HEK293 (cell line): ENCODE measurements around the gene CISH.

Experiments
- CTCF ChIA-PET: fragments of 350-600 bp; formaldehyde crosslinking; extraction: SDS; loops from one replicate; lab custom pipeline; 2021; ENCODE audit warnings: antibody characterized with exemption; lab: Yijun Ruan, JAX
- POLR2A ChIA-PET: fragments of 300-600 bp; formaldehyde crosslinking; extraction: SDS; loops from one replicate; lab custom pipeline; 2020; ENCODE audit warnings: antibody characterized with exemption, inconsistent platforms; lab: Yijun Ruan, JAX
- H3K27ac ChIP-seq: fragments of 200-500 bp; sonication (Bioruptor generic); 2 replicates; pipeline ENCODE4 v1.5.1; 2014; ENCODE audit warnings: low read depth, low read length, control low read depth, inconsistent platforms; ENCODE audit errors: extremely low read depth
- H3K36me3 ChIP-seq, 2 experiments: fragments of 200-500 bp in 1 of 2; sonication (Bioruptor generic) in 1 of 2; 1 replicate in 1 of 2; 2 replicates in 1 of 2; pipeline ENCODE4 v1.5.1; 2014 to 2017; ENCODE audit warnings: inconsistent platforms in 2 of 2, low read length in 2 of 2; ENCODE audit not compliant: control insufficient read depth in 2 of 2, insufficient read depth in 1 of 2
- H3K4me1 ChIP-seq: fragments of 200-500 bp; sonication (Bioruptor generic); 2 replicates; pipeline ENCODE4 v1.5.1; 2014; ENCODE audit warnings: mild to moderate bottlenecking, low read length, inconsistent platforms; ENCODE audit not compliant: control insufficient read depth, insufficient read depth
- H3K4me3 ChIP-seq: 2 replicates; pipeline ENCODE4 v1.5.1; 2011; ENCODE audit warnings: low read depth, mild to moderate bottlenecking, control low read depth, low read length, moderate library complexity
- H3K9me3 ChIP-seq: fragments of 200-500 bp; sonication (Bioruptor generic); 2 replicates; pipeline ENCODE4 v1.5.1; 2014; ENCODE audit warnings: low read depth, low read length, inconsistent platforms; ENCODE audit not compliant: control insufficient read depth, insufficient read depth
- EGR2 ChIP-seq: fragments of 450-650 bp; formaldehyde crosslinking; IDR thresholded peaks from 2 replicates; pipeline ENCODE4 v1.5.1; 2016; ENCODE audit warnings: low read depth, missing biosample characterization, missing genetic modification characterization
- FEZF1 ChIP-seq: fragments of 450-650 bp; formaldehyde crosslinking; IDR thresholded peaks from 2 replicates; pipeline ENCODE4 v1.5.1; 2016; ENCODE audit warnings: missing biosample characterization, missing genetic modification characterization
- HOXC10 ChIP-seq: sonication (generic); formaldehyde crosslinking; IDR thresholded peaks from 2 replicates; pipeline ENCODE4 v1.8.1; 2023; ENCODE audit warnings: mild to moderate bottlenecking, missing genetic modification reagents
- MYNN ChIP-seq: fragments of 450-650 bp; formaldehyde crosslinking; IDR thresholded peaks from 2 replicates; pipeline ENCODE4 v1.5.1; 2016; ENCODE audit warnings: missing biosample characterization, missing genetic modification characterization, borderline replicate concordance
- OSR2 ChIP-seq: fragments of 450-650 bp; formaldehyde crosslinking; IDR thresholded peaks from 2 replicates; pipeline ENCODE4 v1.5.1; 2016; ENCODE audit warnings: missing biosample characterization, missing genetic modification characterization
- OVOL3 ChIP-seq: fragments of 450-650 bp; formaldehyde crosslinking; IDR thresholded peaks from 2 replicates; pipeline ENCODE4 v1.5.1; 2016; ENCODE audit warnings: missing biosample characterization, missing genetic modification characterization
- PRDM6 ChIP-seq: fragments of 450-650 bp; formaldehyde crosslinking; IDR thresholded peaks from 2 replicates; pipeline ENCODE4 v1.5.1; 2017; ENCODE audit warnings: missing biosample characterization, missing genetic modification characterization
- SP7 ChIP-seq: fragments of 450-650 bp; formaldehyde crosslinking; IDR thresholded peaks from 2 replicates; pipeline ENCODE4 v1.5.1; 2016; ENCODE audit warnings: missing biosample characterization, missing genetic modification characterization
- ZBTB20 ChIP-seq: fragments of 450-650 bp; formaldehyde crosslinking; IDR thresholded peaks from 2 replicates; pipeline ENCODE4 v1.5.1; 2016; ENCODE audit warnings: missing biosample characterization, missing genetic modification characterization
- ZFHX2 ChIP-seq: fragments of 450-650 bp; formaldehyde crosslinking; conservative IDR thresholded peaks from 2 replicates; pipeline ENCODE4 v1.5.1; 2016; ENCODE audit warnings: missing biosample characterization, missing genetic modification characterization
- ZFP69B ChIP-seq: fragments of 450-650 bp; formaldehyde crosslinking; IDR thresholded peaks from 2 replicates; pipeline ENCODE4 v1.5.1; 2016; ENCODE audit warnings: missing biosample characterization, missing genetic modification characterization
- ZIC2 ChIP-seq: fragments of 450-650 bp; formaldehyde crosslinking; IDR thresholded peaks from 2 replicates; pipeline ENCODE4 v1.5.1; 2016; ENCODE audit warnings: missing biosample characterization, missing genetic modification characterization
- ZNF140 ChIP-seq: fragments of 450-650 bp; formaldehyde crosslinking; IDR thresholded peaks from 2 replicates; pipeline ENCODE4 v1.5.1; 2016; ENCODE audit warnings: missing biosample characterization, missing genetic modification characterization
- ZNF175 ChIP-seq: fragments of 450-650 bp; formaldehyde crosslinking; IDR thresholded peaks from 2 replicates; pipeline ENCODE4 v1.5.1; 2016; ENCODE audit warnings: missing biosample characterization, missing genetic modification characterization
- ZNF221 ChIP-seq: fragments of 450-650 bp; formaldehyde crosslinking; IDR thresholded peaks from 2 replicates; pipeline ENCODE4 v1.5.1; 2017; ENCODE audit warnings: missing biosample characterization, missing genetic modification characterization, borderline replicate concordance
- ZNF280D ChIP-seq: fragments of 450-650 bp; formaldehyde crosslinking; IDR thresholded peaks from 2 replicates; pipeline ENCODE4 v1.5.1; 2016; ENCODE audit warnings: missing biosample characterization, missing genetic modification characterization
- ZNF600 ChIP-seq: fragments of 450-650 bp; formaldehyde crosslinking; IDR thresholded peaks from 2 replicates; pipeline ENCODE4 v1.5.1; 2016; ENCODE audit warnings: missing biosample characterization, missing genetic modification characterization
- ZNF776 ChIP-seq: fragments of 450-650 bp; formaldehyde crosslinking; IDR thresholded peaks from 2 replicates; pipeline ENCODE4 v1.5.0; 2017; ENCODE audit warnings: missing biosample characterization, missing genetic modification characterization, borderline replicate concordance
- ZNF792 ChIP-seq: fragments of 450-650 bp; formaldehyde crosslinking; IDR thresholded peaks from 2 replicates; pipeline ENCODE4 v1.5.1; 2016; ENCODE audit warnings: missing biosample characterization, missing genetic modification characterization
- ZNF843 ChIP-seq: fragments of 450-650 bp; formaldehyde crosslinking; IDR thresholded peaks from 2 replicates; pipeline ENCODE4 v1.5.1; 2016; ENCODE audit warnings: missing biosample characterization, missing genetic modification characterization
- ZSCAN30 ChIP-seq: fragments of 450-650 bp; IDR thresholded peaks from 2 replicates; pipeline ENCODE4 v1.5.1; 2018; ENCODE audit warnings: missing biosample characterization, mild to moderate bottlenecking, missing genetic modification characterization, moderate library complexity
- TF ChIP-seq, protein P1 (sequence below): fragments of 450-650 bp; formaldehyde crosslinking; IDR thresholded peaks from 2 replicates; pipeline ENCODE4 v1.5.1; 2016; ENCODE audit warnings: missing biosample characterization, missing genetic modification characterization
- TF ChIP-seq, protein P2 (sequence below): fragments of 450-650 bp; formaldehyde crosslinking; IDR thresholded peaks from 2 replicates; pipeline ENCODE4 v1.5.1; 2016; ENCODE audit warnings: missing biosample characterization, missing genetic modification characterization
- TF ChIP-seq, protein P3 (sequence below): fragments of 450-650 bp; formaldehyde crosslinking; IDR thresholded peaks from 2 replicates; pipeline ENCODE4 v1.5.1; 2017; ENCODE audit warnings: missing biosample characterization, missing genetic modification characterization

The CISH gene

GRCh38 chr3:50632450-50632849 lies 20.9 kb upstream of the CISH start:
- ChIA-PET CTCF (interaction anchor here (0.7 to 1.7 kb wide), 4 partner anchors 16 to 44 kb away, joined by 3 to 9 read pairs (median 4); partner anchors contain the start of gene MAPKAPK3), POLR2A (interaction anchor here (1.1 kb wide), 1 partner anchor 16 kb away, joined by 3 read pairs; the partner anchor contains the start of gene MAPKAPK3)
- Histone ChIP-seq H3K27ac (no peak overlapping the region; the same call in 1 of the 2 replicates), H3K36me3 (no peaks in the 10 kb centered on the region), H3K4me1 (peaks cover 2% of the 10 kb centered on the region), H3K9me3 (no peaks in the 10 kb centered on the region), H3K4me3 (no peak overlapping the region)
- no peak for TF ChIP-seq ZNF843
- TF ChIP-seq SP7 (tag by site-specific recombination) = peak; percentile 55; the same call in 1 of the 2 replicates
- TF ChIP-seq ZNF792 (tag by site-specific recombination) = no peak
- TF ChIP-seq ZNF776 (tag by site-specific recombination) = no peak
- no peak for TF ChIP-seq HOXC10 (CRISPR knock-in tag)
- no peak for TF ChIP-seq ZNF140 (tag by site-specific recombination)
- no peak for TF ChIP-seq ZNF175 (tag by site-specific recombination)
- TF ChIP-seq ZSCAN30 (tag by site-specific recombination) = peak; percentile 25; the same call in 1 of the 2 replicates
- peak; percentile 67 for TF ChIP-seq FEZF1 (tag by site-specific recombination)
- TF ChIP-seq, protein P1, sequence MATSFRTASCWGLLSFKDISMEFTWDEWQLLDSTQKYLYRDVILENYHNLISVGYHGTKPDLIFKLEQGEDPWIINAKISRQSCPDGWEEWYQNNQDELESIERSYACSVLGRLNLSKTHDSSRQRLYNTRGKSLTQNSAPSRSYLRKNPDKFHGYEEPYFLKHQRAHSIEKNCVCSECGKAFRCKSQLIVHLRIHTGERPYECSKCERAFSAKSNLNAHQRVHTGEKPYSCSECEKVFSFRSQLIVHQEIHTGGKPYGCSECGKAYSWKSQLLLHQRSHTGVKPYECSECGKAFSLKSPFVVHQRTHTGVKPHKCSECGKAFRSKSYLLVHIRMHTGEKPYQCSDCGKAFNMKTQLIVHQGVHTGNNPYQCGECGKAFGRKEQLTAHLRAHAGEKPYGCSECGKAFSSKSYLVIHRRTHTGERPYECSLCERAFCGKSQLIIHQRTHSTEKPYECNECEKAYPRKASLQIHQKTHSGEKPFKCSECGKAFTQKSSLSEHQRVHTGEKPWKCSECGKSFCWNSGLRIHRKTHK = no peak
- TF ChIP-seq OVOL3 = no peak
- TF ChIP-seq ZBTB20 (tag by site-specific recombination) = 0 out of 2 replicates have a peak, but pooled peaks have one; percentile 20
- TF ChIP-seq ZFHX2 (tag by site-specific recombination) = peak; percentile 51
- no peak for TF ChIP-seq MYNN (tag by site-specific recombination)
- TF ChIP-seq EGR2 (tag by site-specific recombination) = peak; percentile 60; the same call in 1 of the 2 replicates
- peak; percentile 47; the same call in 1 of the 2 replicates for TF ChIP-seq PRDM6 (tag by site-specific recombination)
- TF ChIP-seq ZFP69B (tag by site-specific recombination) = no peak
- peak; percentile 62 for TF ChIP-seq ZIC2 (tag by site-specific recombination)
- peak; percentile 66; the same call in 1 of the 2 replicates for TF ChIP-seq OSR2
- TF ChIP-seq, protein P2, sequence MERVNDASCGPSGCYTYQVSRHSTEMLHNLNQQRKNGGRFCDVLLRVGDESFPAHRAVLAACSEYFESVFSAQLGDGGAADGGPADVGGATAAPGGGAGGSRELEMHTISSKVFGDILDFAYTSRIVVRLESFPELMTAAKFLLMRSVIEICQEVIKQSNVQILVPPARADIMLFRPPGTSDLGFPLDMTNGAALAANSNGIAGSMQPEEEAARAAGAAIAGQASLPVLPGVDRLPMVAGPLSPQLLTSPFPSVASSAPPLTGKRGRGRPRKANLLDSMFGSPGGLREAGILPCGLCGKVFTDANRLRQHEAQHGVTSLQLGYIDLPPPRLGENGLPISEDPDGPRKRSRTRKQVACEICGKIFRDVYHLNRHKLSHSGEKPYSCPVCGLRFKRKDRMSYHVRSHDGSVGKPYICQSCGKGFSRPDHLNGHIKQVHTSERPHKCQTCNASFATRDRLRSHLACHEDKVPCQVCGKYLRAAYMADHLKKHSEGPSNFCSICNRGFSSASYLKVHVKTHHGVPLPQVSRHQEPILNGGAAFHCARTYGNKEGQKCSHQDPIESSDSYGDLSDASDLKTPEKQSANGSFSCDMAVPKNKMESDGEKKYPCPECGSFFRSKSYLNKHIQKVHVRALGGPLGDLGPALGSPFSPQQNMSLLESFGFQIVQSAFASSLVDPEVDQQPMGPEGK (tag by site-specific recombination) = 0 out of 2 replicates have a peak, but pooled peaks have one; percentile 24
- peak; percentile 75 for TF ChIP-seq ZNF600 (tag by site-specific recombination)

DNA sequence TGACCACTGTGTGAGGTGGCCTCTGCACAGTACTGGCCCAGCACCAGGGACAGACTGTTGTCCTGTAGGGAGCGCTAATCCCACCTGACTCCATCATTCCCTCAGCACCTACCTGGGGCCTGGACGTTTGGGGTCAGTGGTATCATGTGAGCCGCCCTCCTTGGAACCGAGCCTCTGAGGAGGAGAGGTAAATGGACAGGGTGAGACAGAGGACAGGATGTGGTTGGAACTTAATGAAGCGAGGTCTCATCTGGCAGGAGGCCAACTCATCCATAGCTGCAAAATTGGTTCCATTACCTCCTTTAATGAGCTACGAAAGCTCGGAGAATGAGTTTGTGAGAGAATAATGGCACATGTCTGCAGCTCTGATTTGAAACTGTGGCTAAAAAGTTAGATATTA lies 19.3 kb upstream of the CISH start:
- POLR2A ChIA-PET = interaction anchor here (1.1 kb wide), 1 partner anchor 755 kb away, joined by 4 read pairs; the partner anchor contains the start of gene MANF
- H3K9me3 ChIP-seq = no peaks in the 10 kb centered on the region
- H3K36me3 ChIP-seq = no peaks in the 10 kb centered on the region
- CTCF ChIA-PET = interaction anchor here (0.8 to 1.7 kb wide), 6 partner anchors 14 to 741 kb away, joined by 3 to 7 read pairs (median 4); partner anchors contain the start of gene MAPKAPK3
- peaks cover 2% of the 10 kb centered on the region for H3K4me1 ChIP-seq
- no peak overlapping the region for H3K27ac ChIP-seq
- no peak overlapping the region for H3K4me3 ChIP-seq
- TF ChIP-seq, protein P3, sequence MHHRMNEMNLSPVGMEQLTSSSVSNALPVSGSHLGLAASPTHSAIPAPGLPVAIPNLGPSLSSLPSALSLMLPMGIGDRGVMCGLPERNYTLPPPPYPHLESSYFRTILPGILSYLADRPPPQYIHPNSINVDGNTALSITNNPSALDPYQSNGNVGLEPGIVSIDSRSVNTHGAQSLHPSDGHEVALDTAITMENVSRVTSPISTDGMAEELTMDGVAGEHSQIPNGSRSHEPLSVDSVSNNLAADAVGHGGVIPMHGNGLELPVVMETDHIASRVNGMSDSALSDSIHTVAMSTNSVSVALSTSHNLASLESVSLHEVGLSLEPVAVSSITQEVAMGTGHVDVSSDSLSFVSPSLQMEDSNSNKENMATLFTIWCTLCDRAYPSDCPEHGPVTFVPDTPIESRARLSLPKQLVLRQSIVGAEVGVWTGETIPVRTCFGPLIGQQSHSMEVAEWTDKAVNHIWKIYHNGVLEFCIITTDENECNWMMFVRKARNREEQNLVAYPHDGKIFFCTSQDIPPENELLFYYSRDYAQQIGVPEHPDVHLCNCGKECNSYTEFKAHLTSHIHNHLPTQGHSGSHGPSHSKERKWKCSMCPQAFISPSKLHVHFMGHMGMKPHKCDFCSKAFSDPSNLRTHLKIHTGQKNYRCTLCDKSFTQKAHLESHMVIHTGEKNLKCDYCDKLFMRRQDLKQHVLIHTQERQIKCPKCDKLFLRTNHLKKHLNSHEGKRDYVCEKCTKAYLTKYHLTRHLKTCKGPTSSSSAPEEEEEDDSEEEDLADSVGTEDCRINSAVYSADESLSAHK (tag by site-specific recombination) = no peak
- TF ChIP-seq ZNF221 (tag by site-specific recombination) (no peak), ZNF280D (tag by site-specific recombination) (no peak), HOXC10 (CRISPR knock-in tag) (no peak)
